Karpas-422 (cell line): ENCODE measurements around the gene RARA. TPM values are rescaled to one million over a fixed set of nuclear protein-coding genes. Genes with fewer than 3 reads are reported as not detected.

ENCODE experiments used
- DNase-seq: peaks from one replicate; pipeline ENCODE4 v3.0.0-alpha.2; 2015
- H2AFZ ChIP-seq: fragments of 200-600 bp; sonication (generic); 2 replicates; pipeline ENCODE4 v1.6.1; 2014; ENCODE audit warnings: antibody characterized with exemption, low read length, mixed read lengths
- H3K27ac ChIP-seq: fragments of 200-600 bp; sonication (generic); 2 replicates; pipeline ENCODE4 v1.5.1; 2014; ENCODE audit warnings: mild to moderate bottlenecking, low read length, moderate library complexity
- H3K27me3 ChIP-seq: fragments of 200-600 bp; sonication (generic); 2 replicates; pipeline ENCODE4 v1.6.1; 2014; ENCODE audit warnings: low read length, mixed read lengths
- H3K36me3 ChIP-seq: fragments of 200-600 bp; sonication (generic); 2 replicates; pipeline ENCODE4 v1.6.1; 2014; ENCODE audit warnings: low read length, mixed read lengths; ENCODE audit not compliant: insufficient read depth
- H3K4me1 ChIP-seq: fragments of 200-600 bp; sonication (generic); 2 replicates; pipeline ENCODE4 v1.6.1; 2014; ENCODE audit warnings: mild to moderate bottlenecking, low read length, mixed read lengths
- H3K4me2 ChIP-seq: fragments of 200-600 bp; sonication (generic); 2 replicates; pipeline ENCODE4 v1.6.1; 2014; ENCODE audit warnings: low read length, low read depth, mild to moderate bottlenecking; ENCODE audit not compliant: poor library complexity, severe bottlenecking
- H3K4me3 ChIP-seq: fragments of 200-600 bp; sonication (generic); 2 replicates; pipeline ENCODE4 v1.5.1; 2014; ENCODE audit warnings: mild to moderate bottlenecking, antibody characterized with exemption, low read length, mixed read lengths
- H3K79me2 ChIP-seq: fragments of 200-600 bp; sonication (generic); 2 replicates; pipeline ENCODE4 v1.6.1; 2014; ENCODE audit warnings: mild to moderate bottlenecking, low read length, mixed read lengths
- H3K9ac ChIP-seq: fragments of 200-600 bp; sonication (generic); 2 replicates; pipeline ENCODE4 v1.6.0; 2014; ENCODE audit warnings: low read length
- H3K9me2 ChIP-seq: fragments of 200-600 bp; sonication (generic), shearing (Covaris generic); replicated peaks from 2 replicates; pipeline ENCODE4 v1.6.0; 2014; ENCODE audit warnings: mild to moderate bottlenecking, low read length, moderate library complexity; ENCODE audit not compliant: insufficient read depth
- H3K9me3 ChIP-seq: fragments of 300-700, 200-600 bp; sonication (generic); 2 replicates; pipeline ENCODE4 v1.6.1; 2014; ENCODE audit warnings: low read length, mixed read lengths
- H4K20me1 ChIP-seq: fragments of 200-600 bp; sonication (generic); 2 replicates; pipeline ENCODE4 v1.6.1; 2014; ENCODE audit warnings: mild to moderate bottlenecking, antibody characterized with exemption, low read length, low read depth; ENCODE audit not compliant: insufficient read depth
- total RNA-seq: library from RNA; depleted of rRNA; stranded (reverse); fragments of >200 nt; shearing (Covaris generic); gene quantifications from 2 replicates; pipeline ENCODE4 v1.2.3, GENCODE V29; 2014; ENCODE audit warnings: low replicate concordance

The RARA gene
- total RNA-seq, 1 experiment from 2014 or later, result 21.8 TPM

- no peak overlapping the region for H3K27ac ChIP-seq
- H3K4me2 ChIP-seq, result no peak overlapping the region
- peaks cover 17% of the 10 kb centered on the region for H3K79me2 ChIP-seq
- H3K4me1 ChIP-seq, result peaks cover 82% of the 10 kb centered on the region
- no peak overlapping the region for H3K9ac ChIP-seq
- no peaks in the 10 kb centered on the region for H3K9me3 ChIP-seq
- H2AFZ ChIP-seq, result no peak overlapping the region
- no peak for DNase-seq
- no peaks in the 10 kb centered on the region for H3K9me2 ChIP-seq
- H4K20me1 ChIP-seq, result peaks cover 12% of the 10 kb centered on the region; the same call in 1 of the 2 replicates
- no peaks in the 10 kb centered on the region for H3K36me3 ChIP-seq
- no peaks in the 10 kb centered on the region for H3K27me3 ChIP-seq
- no peak overlapping the region for H3K4me3 ChIP-seq
Observed at GRCh38 chr17:40315206-40315605, 6.2 kb downstream of the RARA start.

- Histone ChIP-seq H2AFZ (no peak overlapping the region), H3K4me1 (peaks cover 83% of the 10 kb centered on the region), H3K79me2 (peaks cover 21% of the 10 kb centered on the region), H3K4me3 (no peak overlapping the region), H3K9me3 (no peaks in the 10 kb centered on the region), H3K27me3 (no peaks in the 10 kb centered on the region), H3K9me2 (no peaks in the 10 kb centered on the region), H3K27ac (no peak overlapping the region), H4K20me1 (peaks cover 19% of the 10 kb centered on the region; the same call in 1 of the 2 replicates), H3K4me2 (no peak overlapping the region), H3K9ac (0 out of 2 replicates have a peak overlapping the region, but pooled peaks have one; percentile 12), H3K36me3 (no peaks in the 10 kb centered on the region)
- no peak for DNase-seq
Observed at GRCh38 chr17:40315678-40316570, 6.9 kb downstream of the RARA start.

GRCh38 chr17:40316571-40317344, 7.8 kb downstream of the RARA start:
- Histone ChIP-seq H2AFZ (no peak overlapping the region), H3K4me3 (no peak overlapping the region), H4K20me1 (peaks cover 26% of the 10 kb centered on the region; the same call in 1 of the 2 replicates), H3K27me3 (no peaks in the 10 kb centered on the region), H3K79me2 (peaks cover 22% of the 10 kb centered on the region), H3K4me1 (peaks cover 83% of the 10 kb centered on the region), H3K27ac (no peak overlapping the region), H3K36me3 (no peaks in the 10 kb centered on the region), H3K4me2 (peak overlapping the region; percentile 99), H3K9me2 (no peaks in the 10 kb centered on the region), H3K9ac (peak overlapping the region; percentile 47), H3K9me3 (no peaks in the 10 kb centered on the region)
- DNase-seq, result no peak

GRCh38 chr17:40317345-40317873, 8.4 kb downstream of the RARA start:
- Histone ChIP-seq H3K9me2 (no peaks in the 10 kb centered on the region), H3K27me3 (no peaks in the 10 kb centered on the region), H3K9me3 (no peaks in the 10 kb centered on the region), H3K4me3 (peak overlapping the region; percentile 92), H3K4me1 (peaks cover 83% of the 10 kb centered on the region), H4K20me1 (peaks cover 28% of the 10 kb centered on the region; the same call in 1 of the 2 replicates), H3K79me2 (peaks cover 27% of the 10 kb centered on the region), H3K36me3 (no peaks in the 10 kb centered on the region), H2AFZ (peak overlapping the region; percentile 83), H3K4me2 (peak overlapping the region; percentile 99), H3K9ac (peak overlapping the region; percentile 89), H3K27ac (no peak overlapping the region)
- peak; percentile 82 for DNase-seq

- H3K79me2 ChIP-seq, result peaks cover 31% of the 10 kb centered on the region
- no peaks in the 10 kb centered on the region for H3K36me3 ChIP-seq
- H2AFZ ChIP-seq, result peak overlapping the region; percentile 83
- H3K27ac ChIP-seq, result no peak overlapping the region; the same call in 1 of the 2 replicates
- peak overlapping the region; percentile 92 for H3K4me3 ChIP-seq
- no peaks in the 10 kb centered on the region for H3K9me2 ChIP-seq
- H3K27me3 ChIP-seq, result no peaks in the 10 kb centered on the region
- H3K9me3 ChIP-seq, result no peaks in the 10 kb centered on the region
- DNase-seq, result peak; percentile 97
- peak overlapping the region; percentile 89 for H3K9ac ChIP-seq
- peaks cover 83% of the 10 kb centered on the region for H3K4me1 ChIP-seq
- peaks cover 28% of the 10 kb centered on the region; the same call in 1 of the 2 replicates for H4K20me1 ChIP-seq
- H3K4me2 ChIP-seq, result peak overlapping the region; percentile 99
Observed at GRCh38 chr17:40317880-40318829, 9.2 kb downstream of the RARA start.

- Histone ChIP-seq H3K4me3 (peak overlapping the region; percentile 92), H3K9me3 (no peaks in the 10 kb centered on the region), H3K27ac (no peak overlapping the region; the same call in 1 of the 2 replicates), H3K4me2 (peak overlapping the region; percentile 99), H3K79me2 (peaks cover 39% of the 10 kb centered on the region), H3K9me2 (no peaks in the 10 kb centered on the region), H3K4me1 (peaks cover 83% of the 10 kb centered on the region), H3K27me3 (no peaks in the 10 kb centered on the region), H2AFZ (no peak overlapping the region), H3K9ac (peak overlapping the region; percentile 89), H4K20me1 (peaks cover 28% of the 10 kb centered on the region; the same call in 1 of the 2 replicates), H3K36me3 (no peaks in the 10 kb centered on the region)
- DNase-seq, result no peak
Observed at GRCh38 chr17:40318830-40319391, 9.9 kb downstream of the RARA start.
